ENCODE data around the gene RAPH1.

RAPH1 gene, protein sequence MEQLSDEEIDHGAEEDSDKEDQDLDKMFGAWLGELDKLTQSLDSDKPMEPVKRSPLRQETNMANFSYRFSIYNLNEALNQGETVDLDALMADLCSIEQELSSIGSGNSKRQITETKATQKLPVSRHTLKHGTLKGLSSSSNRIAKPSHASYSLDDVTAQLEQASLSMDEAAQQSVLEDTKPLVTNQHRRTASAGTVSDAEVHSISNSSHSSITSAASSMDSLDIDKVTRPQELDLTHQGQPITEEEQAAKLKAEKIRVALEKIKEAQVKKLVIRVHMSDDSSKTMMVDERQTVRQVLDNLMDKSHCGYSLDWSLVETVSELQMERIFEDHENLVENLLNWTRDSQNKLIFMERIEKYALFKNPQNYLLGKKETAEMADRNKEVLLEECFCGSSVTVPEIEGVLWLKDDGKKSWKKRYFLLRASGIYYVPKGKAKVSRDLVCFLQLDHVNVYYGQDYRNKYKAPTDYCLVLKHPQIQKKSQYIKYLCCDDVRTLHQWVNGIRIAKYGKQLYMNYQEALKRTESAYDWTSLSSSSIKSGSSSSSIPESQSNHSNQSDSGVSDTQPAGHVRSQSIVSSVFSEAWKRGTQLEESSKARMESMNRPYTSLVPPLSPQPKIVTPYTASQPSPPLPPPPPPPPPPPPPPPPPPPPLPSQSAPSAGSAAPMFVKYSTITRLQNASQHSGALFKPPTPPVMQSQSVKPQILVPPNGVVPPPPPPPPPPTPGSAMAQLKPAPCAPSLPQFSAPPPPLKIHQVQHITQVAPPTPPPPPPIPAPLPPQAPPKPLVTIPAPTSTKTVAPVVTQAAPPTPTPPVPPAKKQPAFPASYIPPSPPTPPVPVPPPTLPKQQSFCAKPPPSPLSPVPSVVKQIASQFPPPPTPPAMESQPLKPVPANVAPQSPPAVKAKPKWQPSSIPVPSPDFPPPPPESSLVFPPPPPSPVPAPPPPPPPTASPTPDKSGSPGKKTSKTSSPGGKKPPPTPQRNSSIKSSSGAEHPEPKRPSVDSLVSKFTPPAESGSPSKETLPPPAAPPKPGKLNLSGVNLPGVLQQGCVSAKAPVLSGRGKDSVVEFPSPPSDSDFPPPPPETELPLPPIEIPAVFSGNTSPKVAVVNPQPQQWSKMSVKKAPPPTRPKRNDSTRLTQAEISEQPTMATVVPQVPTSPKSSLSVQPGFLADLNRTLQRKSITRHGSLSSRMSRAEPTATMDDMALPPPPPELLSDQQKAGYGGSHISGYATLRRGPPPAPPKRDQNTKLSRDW

DNA sequence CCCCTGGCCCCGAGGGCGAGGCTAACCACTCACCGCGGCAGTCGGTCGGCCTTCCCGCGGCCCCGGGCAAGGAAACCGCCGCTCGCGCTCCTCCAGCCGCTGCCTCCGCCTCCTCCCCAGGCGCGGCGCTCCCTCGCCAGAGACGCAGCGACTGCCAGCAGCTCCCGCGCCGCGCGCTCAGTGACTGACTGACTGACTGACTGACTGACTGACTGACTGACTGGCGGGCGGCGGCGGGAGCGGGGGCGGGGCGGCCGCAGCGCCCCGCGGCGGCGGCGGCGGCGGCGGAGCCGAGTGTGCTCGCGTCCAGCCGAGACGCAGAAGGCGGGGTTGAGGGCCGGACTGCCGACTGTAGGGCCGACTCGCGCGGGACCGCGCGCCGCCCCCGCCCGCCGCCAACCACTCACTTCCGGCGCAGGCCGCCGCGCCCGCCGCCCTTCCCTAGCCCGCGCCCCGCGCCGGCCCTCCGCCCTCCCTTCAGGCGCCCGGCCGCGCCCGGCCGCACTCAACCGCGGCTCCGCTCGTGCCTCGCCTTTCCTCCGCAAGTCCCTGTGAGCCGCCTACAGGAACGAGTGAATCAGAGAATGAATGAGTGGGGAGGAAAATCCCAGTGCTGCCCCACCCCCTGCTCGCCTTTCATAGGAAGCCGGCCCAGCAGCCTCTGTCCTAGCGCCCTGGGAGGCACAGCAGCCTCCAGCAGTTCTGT is at the start of gene RAPH1:
TSS of gene RAPH1 (minus strand) at position 224 of the 706 bp plus-strand sequence. CDS start 39,948 bp downstream, outside the sequence.
- peak; percentile 56 for DNase-seq

DNA sequence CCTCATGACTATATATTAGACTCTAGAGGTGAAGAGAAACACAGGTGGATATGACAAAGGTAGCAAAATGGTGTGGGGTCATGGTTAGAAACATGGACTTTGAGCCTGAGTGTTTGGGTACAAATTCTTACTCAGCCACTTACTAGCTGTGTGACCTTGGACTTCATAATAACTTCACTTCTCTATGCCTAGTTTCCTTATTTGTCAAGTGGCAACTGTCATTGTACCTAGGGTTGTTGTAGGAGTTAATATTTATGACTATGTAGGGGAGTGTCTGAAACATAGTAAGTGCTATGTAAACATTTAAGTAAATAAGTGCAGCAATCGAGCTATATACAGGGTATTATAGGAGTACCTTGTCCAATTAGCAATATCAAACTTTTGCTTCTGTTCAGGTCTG is 49.7 kb upstream of the RAPH1 start:
- no peak for DNase-seq

DNA sequence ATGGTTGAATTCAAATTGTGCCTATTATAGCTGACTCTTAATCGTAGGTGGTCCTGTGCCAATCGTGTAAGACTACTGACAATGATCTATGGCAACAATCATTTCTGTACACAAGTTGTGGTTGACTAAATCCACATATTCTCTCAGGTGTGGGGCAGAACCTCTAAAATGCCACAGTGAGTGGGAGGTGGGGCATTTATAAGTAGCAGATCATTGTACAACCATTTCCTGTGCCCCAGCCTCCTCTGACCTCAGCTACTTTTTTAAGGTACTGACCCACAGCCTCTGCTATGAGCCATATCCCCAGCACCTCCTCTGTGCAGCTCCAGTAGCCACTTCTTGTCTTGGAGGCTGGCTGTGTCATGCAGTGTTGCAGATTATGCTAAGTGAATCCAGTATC is 48.6 kb upstream of the RAPH1 start:
- no peak for DNase-seq

DNA sequence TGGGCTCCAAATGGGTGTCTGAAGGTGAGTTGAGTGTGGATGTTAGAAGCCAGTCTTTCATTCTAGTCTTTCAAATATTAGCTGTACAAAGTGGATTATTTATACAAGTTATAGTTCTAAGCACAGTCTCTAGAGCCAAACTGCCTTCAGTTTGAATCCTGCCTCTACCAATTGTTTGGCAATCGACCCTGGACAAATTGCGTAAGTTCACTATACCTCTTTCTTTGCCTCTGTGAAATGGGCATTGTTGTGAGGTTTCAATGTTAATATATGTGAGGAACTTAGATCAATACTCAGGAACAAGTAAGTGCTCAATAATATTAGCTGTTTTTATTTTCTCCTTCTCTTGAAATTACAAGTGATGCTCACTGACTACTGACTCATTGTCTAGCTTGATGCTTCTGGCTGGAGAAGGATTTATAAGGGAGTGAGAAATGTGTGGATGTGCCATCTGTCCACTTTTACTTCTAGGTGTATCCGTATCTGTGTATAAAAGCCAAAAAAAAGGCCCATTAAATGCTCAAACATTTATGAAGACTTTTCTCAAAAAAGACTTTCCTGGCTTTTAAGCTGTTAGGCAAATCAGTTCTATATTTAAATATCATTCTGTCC is 48.1 kb upstream of the RAPH1 start:
- DNase-seq = no peak

DNA sequence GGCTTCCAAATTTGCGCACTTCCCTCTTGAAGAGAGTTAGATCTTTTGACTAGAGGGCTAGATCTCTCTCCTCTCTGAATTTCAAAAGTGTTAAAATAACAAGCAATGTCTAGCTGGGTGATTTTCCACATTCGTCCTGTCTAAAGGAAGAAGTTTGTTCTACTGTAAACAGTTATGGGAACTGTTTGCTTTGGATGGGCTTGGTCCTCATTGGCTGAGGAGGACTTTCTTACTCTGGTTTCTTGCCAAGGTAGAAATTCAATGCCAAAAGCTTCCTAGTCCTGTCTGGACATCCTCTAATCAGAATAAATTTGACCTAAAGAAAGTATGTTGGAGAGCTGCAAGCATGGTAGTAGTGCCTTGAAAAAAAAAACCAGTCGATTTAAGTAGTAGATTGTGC is 47.4 kb upstream of the RAPH1 start:
- DNase-seq = no peak

DNA sequence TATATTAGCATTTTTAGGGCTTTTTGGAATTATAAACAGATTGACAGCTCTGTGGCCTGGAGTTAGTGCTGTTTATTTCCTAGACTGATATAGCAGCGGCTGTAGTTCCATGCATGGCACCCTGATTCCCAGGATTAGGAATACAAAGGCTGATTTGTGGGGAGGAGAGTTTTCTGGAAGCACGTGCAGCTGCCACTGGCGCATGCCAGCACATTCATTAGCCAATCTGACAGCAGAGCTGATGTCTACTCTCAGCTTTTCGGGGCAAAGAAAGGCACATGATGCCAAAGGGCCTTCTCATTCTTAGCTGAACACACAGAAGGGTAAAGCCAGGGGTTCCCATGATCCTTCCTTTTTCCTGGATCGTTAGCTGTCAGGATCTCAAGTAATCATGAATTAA is 45.7 kb upstream of the RAPH1 start:
- no peak for DNase-seq

DNA sequence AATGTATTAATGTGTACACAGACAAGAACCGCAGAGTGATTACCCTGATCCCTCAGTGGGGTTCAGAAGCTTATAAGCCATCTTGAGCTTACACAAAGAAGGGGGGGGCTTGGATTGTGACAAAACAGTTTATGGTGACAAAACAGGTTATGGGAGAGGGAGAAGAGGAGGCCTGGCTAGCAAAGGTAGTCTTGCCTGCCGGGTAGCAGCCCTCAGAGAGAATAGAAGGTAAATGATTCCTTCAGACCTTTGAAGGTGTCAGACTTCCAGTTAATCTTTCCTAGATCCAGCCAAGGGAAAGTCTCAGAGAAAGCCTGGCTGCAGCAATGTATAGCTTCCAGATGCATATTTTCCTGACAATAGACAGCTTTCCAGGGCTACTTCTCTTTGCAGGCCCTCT is 44.6 kb upstream of the RAPH1 start:
- DNase-seq = no peak

DNA sequence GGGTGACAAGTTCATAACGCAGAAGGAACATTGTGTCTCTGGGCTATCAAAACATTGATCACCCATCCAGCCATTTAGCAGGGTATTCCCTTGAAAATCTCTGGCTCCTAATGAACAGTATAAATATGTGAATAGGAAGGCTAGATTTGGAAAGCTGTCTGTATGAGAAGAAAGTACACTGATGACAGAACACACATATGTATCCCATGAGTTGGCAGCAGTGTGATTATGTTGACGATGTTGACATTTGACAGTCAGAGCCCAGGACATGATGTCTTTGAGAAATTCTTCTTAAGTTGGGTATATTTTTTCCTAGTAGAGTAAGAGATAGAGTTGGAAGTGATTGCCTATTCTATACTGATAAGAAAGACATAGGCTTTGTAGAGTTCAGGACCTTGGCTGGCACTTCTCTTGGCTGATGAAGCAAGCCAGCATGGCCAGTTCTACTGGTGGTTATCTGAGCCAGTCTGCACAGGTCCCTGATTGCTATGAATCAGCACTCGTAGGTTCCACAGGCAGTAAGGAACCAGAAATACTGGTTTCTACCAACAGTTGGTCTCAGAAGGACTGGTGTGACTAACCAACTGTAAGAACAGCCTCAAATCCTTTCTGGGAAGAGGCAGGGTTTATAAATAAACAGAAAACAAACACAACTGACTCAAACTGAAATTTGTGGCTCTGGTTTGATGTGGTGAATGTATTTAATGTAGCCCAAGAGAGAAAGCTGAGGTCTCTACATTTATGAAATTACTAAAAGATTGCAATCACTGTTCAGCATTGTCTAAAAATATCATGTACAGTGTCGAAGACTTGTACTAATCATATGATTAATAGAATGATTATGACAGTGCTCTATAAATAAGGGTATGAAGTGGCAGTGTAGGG is 43.9 kb upstream of the RAPH1 start:
- DNase-seq = peak; percentile 5

DNA sequence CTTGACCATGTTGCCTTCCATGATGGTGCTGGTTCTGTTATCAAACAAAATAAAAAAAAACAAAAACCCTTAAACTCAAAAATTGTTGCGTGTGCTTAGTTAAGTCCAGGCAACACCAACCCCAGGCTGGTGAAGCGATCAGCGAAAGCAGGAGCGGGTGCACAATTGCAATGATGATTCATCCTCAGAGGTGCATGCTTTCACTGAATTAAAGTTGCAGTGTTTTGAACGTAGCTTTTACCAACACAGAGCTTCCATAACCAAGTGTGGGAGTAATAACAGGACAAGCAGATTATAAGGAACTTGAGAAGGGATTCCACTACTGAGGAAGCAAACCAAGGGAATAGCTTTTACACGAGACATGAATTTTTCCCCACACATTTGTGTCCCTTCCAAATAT is 39.7 kb upstream of the RAPH1 start:
- DNase-seq = no peak

DNA sequence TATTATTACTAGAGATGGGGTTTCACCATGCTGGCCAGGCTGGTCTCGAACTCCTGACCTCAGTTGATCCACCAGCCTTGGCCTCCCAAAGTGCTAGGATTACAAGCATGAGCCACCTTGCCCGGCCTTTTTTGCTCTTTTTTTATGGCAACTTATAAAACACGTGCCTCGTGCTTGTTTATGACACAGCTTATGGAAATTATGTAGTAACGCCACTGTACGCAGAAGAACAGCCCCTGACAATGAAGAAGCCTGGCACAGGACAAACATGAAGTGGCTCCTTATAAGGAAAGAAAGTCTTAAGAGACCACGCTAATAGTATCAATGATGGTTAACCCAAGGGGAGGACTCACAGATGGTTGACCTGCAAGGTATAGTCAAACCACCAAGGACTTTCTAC is 37.2 kb upstream of the RAPH1 start:
- DNase-seq = no peak

DNA sequence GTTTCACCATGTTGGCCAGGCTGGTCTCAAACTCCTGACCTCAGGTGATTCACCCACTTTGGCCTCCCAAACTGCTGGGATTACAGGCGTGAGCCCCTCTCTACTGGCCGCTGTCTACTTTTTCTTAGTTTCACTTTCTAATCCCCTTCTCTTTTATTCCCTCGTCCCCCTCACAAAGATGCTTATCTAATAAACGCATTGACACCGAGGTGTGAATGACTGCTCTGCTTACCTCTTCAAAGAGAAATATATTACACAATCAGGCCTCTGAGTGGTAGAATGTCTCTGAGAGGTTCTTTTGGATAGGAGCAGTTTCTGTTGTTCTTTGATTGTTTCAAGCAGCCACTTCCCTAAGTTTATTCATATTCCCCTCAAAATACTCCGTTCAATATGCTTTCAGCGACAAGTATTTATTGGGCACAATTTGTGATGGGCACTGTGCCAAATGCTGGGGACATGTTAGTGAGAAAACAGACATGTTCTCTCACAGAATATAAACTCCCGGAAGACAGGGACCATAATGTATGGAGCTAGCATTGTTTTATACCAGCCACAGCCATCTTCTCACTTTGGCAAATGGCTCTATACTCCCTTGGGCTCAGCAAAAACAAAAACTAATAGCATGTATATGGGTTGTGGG is 34.7 kb upstream of the RAPH1 start:
- no peak for DNase-seq

DNA sequence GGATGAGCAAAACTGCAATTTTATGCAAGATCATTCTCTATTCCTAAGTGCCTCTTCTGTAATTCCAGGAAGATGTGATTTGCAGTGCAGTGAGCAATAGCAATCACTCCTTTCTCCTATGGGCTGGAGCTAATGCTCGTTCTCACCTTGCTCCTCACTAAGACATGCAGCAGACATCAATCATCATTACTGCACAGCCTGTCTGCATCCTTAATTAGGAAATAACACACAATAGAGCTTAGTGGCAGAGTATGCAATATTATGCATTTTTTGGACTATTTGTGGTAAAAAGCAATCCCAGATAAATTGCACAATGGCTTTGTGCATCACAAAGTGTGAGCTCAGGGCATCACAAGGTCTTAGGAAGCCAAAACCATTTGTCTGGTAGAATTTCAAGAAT is 32.6 kb upstream of the RAPH1 start:
- DNase-seq = no peak

DNA sequence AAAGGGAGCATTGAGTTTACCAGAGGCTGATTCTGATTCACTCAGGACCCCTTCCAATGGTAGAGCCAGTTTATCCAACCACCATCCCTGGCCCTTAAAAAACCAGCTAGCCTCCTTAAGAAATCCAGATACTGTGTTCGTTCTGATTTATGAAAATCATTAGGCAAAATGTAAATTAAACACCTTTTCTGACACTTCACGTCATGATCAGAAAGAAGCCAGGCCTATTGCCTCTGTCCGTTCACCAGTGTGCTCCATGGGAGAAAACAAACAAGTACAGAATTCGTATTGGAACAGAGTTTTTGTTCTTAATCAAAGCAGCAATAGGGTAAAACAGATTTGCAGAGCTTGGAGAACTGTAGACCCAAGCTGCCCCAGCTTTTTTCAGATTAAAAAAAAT is 31.1 kb upstream of the RAPH1 start:
- no peak for DNase-seq

DNA sequence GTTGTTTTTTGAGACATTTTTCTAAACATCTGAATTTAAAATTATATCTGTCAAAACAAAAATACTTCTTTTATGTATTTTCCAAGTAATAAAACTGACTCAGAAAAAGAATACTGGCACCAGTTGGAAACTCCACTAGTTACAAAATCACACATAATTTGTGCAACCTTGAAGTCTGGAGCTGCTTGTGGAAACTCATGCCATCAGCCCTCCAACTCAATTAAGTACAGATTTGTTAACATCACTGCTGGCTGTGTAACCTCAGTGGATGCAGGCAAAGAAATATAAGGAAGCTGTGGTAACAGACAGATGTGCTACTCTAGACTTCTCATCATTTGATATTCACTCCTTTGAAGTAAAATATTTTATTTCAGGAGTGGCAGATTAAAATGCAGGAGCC is 30.0 kb upstream of the RAPH1 start:
- DNase-seq = no peak

DNA sequence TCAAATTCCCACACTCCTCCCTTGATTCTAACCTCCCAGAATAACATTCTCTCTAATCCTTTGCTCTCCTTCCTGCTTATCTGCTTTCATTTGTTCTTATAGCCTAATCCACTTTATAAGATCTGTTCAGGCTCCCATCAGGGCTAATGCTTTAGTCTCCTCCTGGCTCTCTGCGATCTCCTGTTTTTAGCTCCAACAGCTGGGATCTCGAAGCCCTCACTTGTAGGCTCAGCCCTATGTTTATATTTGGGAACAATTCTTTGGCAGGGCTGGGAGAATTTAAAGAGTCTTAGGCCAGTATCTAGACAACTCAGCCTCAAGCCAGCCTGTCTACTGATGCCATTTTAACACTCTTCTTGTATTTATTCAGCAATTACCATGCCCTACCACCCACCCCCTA is 27.2 kb upstream of the RAPH1 start:
- DNase-seq = no peak

DNA sequence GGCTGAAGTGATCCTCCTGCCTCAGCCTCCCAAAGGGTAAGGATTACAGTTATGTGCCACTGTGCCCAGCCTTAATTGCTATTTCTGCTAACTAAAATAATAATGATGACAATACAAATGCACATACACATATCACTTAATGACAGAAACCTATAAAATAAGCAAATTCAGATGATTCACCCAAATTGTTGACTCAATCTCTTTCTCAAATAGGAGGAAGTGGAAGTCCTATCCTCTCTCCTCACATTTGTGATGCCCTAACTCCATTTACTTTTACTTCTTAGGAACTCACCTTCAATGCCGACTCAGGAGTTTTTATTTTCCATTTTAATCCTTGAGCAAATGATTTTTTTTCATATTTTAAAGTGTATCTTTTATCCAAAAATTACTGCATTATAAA is 24.5 kb upstream of the RAPH1 start:
- no peak for DNase-seq

DNA sequence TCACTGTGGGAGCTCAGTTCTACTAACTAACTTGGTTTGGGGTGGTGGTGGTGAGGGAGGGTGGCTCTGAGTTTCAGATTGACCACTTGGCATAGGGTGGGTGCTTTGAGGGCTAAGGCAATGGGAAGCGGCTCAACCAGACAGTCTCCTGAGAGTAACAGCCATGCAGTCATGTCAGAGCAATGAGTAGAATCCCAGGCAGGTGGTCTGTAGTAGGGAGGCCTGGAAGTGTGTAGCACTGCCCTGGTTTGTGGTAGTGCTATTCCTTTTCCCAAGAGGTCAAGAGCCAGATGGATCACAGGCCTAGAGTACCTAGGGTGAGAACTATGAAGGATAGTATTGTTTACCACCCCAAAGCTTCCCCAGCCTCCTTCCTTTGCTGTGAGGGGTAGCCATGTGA is 18.7 kb upstream of the RAPH1 start:
- DNase-seq = no peak

DNA sequence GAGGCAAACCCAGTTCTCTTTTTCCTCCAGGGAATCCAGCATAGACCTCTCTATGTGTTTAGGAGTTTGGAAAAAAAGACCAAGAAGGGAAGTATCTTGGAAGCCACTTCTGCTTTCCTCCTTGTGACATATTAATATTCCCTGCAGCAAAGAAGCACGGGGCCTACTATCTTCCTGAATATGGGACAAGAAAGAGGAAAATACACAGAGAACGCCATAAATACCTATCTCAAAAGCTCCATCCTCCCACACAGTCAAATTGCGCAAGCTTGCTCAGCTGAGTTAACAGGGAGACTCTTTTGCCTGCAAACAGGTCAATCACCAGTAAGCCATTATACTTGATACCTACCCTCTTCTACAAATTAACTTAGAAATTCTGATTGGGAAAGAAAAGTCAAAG is 16.7 kb upstream of the RAPH1 start:
- no peak for DNase-seq

DNA sequence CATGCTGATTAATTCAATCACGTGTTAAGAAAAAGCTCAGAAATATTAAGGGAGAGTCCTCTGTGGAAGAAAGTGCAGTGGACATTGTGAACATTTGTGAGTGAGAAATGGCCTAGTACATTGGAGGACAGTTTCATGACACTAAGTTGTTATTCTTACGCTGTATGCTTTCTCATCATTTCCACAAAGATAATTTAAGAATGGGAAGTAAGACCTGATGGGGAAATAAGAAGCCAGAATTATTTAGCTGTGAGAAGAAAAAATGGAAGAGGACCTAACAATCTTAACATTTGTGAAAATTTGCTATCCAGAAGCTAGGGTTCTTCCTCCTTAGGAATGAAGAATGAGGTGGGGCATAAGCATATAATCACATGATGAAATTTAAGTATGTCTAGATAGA is 15.2 kb upstream of the RAPH1 start:
- DNase-seq = no peak

DNA sequence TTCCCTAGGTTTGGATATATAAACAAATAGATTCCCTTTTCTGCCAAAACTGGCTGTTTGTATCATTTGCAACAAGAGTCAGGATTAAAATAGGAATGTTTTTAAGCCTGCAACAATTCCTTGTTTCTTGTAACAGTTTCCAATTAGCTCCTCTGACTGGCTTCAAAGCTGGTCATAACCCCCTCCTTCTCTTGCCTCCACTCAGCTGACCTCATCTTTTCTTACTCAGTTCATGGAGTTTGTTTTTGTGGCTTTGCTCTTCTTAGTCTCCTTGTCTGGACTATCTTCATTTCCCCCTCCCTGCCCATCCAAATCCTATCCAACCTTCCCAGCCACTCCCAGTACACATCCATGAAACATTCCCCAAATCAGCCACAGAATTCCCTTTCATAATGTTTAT is 14.3 kb upstream of the RAPH1 start:
- no peak for DNase-seq

DNA sequence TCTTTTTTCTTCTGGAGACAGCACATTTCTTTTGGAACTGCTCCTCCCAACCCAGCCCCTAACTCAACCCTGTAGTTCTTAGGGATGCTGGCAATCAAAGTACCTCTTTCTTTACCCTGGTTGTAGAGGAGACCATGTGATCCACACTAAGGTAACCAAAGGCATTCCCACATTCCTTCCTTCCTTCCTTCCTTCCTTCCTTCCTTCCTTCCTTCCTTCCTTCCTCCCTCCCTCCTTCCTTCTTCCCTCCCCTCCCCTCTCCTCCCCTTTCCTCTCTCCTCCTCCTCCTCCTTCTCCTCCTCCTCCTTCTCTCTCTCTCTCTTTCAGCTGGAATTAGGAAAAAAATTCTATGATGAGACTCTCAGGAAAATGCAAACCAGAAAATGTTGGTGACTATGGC is 13.8 kb upstream of the RAPH1 start:
- DNase-seq = no peak
